ENCODE measurements around the gene SOCS4.
"Not testable (repeated sequence)": the region's sequence is repeated elsewhere in the genome, so short reads cannot be mapped to it uniquely, and the experiment has no call there.

Gene SOCS4

GRCh38 chr14:55026793-55027561 lies at the start of gene SOCS4, which contains the start of gene WDHD1:
Gene SOCS4, plus strand, starts transcription at chr14:55027236. Its CDS starts 15,806 bp downstream, at chr14:55043042.
Gene WDHD1, minus strand, starts transcription at chr14:55027099. Its CDS starts 312 bp downstream, at chr14:55026787.
- peak; percentile 89 to 96 for DNase-seq (ENCODE audit: low read depth in 2 of 2)

- DNase-seq (ENCODE audit: low read depth in 2 of 2) = no peak
These were observed 48.0 kb upstream of the SOCS4 start for GRCh38 chr14:54979039-54979438.

GRCh38 chr14:54981698-54982097 lies 45.3 kb upstream of the SOCS4 start:
- no peak for DNase-seq (ENCODE audit: low read depth in 2 of 2)

- DNase-seq (ENCODE audit: low read depth in 2 of 2) = no peak
These were observed 41.9 kb upstream of the SOCS4 start for GRCh38 chr14:54985156-54985555.

- DNase-seq (ENCODE audit: low read depth in 2 of 2) = no peak
These were observed 26.7 kb upstream of the SOCS4 start for GRCh38 chr14:55000381-55000780.

- no peak for DNase-seq (ENCODE audit: low read depth in 2 of 2)
These were observed 22.0 kb upstream of the SOCS4 start for GRCh38 chr14:55005071-55005470.

GRCh38 chr14:55015006-55015405 lies 12.0 kb upstream of the SOCS4 start:
- DNase-seq (ENCODE audit: low read depth in 2 of 2) = no peak

GRCh38 chr14:55019968-55020554 lies 7.0 kb upstream of the SOCS4 start:
- no peak for DNase-seq (ENCODE audit: low read depth in 2 of 2)

- DNase-seq (ENCODE audit: low read depth in 2 of 2) = not testable (repeated sequence)
These were observed 2.7 kb upstream of the SOCS4 start for GRCh38 chr14:55024365-55024764.

GRCh38 chr14:55025948-55026347 lies 1.1 kb upstream of the SOCS4 start:
- DNase-seq (ENCODE audit: low read depth in 2 of 2) = no peak

GRCh38 chr14:55026441-55026792 lies 619 bp upstream of the SOCS4 start:
- DNase-seq (ENCODE audit: low read depth in 2 of 2) = no peak

GRCh38 chr14:55028066-55028465 lies 1.0 kb downstream of the SOCS4 start:
- DNase-seq (ENCODE audit: low read depth in 2 of 2) = no peak

- no peak for DNase-seq (ENCODE audit: low read depth in 2 of 2)
These were observed 1.4 kb downstream of the SOCS4 start for GRCh38 chr14:55028476-55028875.

- DNase-seq (ENCODE audit: low read depth in 2 of 2) = no peak
These were observed 4.2 kb downstream of the SOCS4 start for GRCh38 chr14:55031190-55031589.

- not testable (repeated sequence) for DNase-seq (ENCODE audit: low read depth in 2 of 2)
These were observed 11.0 kb downstream of the SOCS4 start for GRCh38 chr14:55037995-55038394.

- no peak for DNase-seq (ENCODE audit: low read depth in 2 of 2)
These were observed 11.7 kb downstream of the SOCS4 start for GRCh38 chr14:55038708-55039107.

- no peak for DNase-seq (ENCODE audit: low read depth in 2 of 2)
These were observed 16.5 kb downstream of the SOCS4 start for GRCh38 chr14:55043528-55043927.

- DNase-seq (ENCODE audit: low read depth in 2 of 2) = no peak
These were observed 18.1 kb downstream of the SOCS4 start for GRCh38 chr14:55045087-55045486.

- no peak for DNase-seq (ENCODE audit: low read depth in 2 of 2)
These were observed 20.4 kb downstream of the SOCS4 start for GRCh38 chr14:55047301-55048053.

- no peak for DNase-seq (ENCODE audit: low read depth in 2 of 2)
These were observed 21.9 kb downstream of the SOCS4 start for GRCh38 chr14:55048900-55049436.

- no peak for DNase-seq (ENCODE audit: low read depth in 2 of 2)
These were observed 24.1 kb downstream of the SOCS4 start for GRCh38 chr14:55051165-55051422.

- peak; percentile 72 to 86 for DNase-seq (ENCODE audit: low read depth in 2 of 2)
These were observed 24.6 kb downstream of the SOCS4 start, which contains the start of gene MAPK1IP1L for GRCh38 chr14:55051423-55052268. Gene MAPK1IP1L, plus strand, starts transcription at chr14:55051647. Its CDS starts 10,037 bp downstream, at chr14:55061684.

Data from stimulated activated CD8-positive, alpha-beta memory T cell treated with anti-CD3 and anti-CD28 coated beads, Interleukin-7, amount 100 ng/mL, for 4 hours (primary cell).